Testis (tissue), 3 donors: ENCODE measurements around the gene CREB3L1. TPM values are rescaled to one million over a fixed set of nuclear protein-coding genes. Genes with fewer than 3 reads are reported as not detected.
A peak's percentile ranks its signal among the peaks of the same experiment; 100 is the strongest.

Experiments
- DNase-seq: peaks from one replicate; pipeline ENCODE4 v3.0.0-alpha.2; 2019
- H3K27ac ChIP-seq, 2 donors: fragments of 200-600 bp; sonication (generic); one replicate each; pipeline ENCODE4 v1.5.1; 2019
- H3K27me3 ChIP-seq: fragments of 200-600 bp; sonication (generic); one replicate; pipeline ENCODE4 v1.5.1; 2019
- H3K36me3 ChIP-seq: fragments of 200-600 bp; sonication (generic); one replicate; pipeline ENCODE4 v1.5.1; 2017; ENCODE audit warnings: low read depth; ENCODE audit errors: missing control alignments
- H3K4me1 ChIP-seq: fragments of 200-600 bp; sonication (generic); one replicate; pipeline ENCODE4 v1.5.1; 2019
- H3K4me3 ChIP-seq, 2 donors: fragments of 200-600 bp; sonication (generic); one replicate each; pipeline ENCODE4 v1.5.1; 2017 to 2019
- H3K9me3 ChIP-seq: fragments of 200-600 bp; sonication (generic); one replicate; pipeline ENCODE4 v1.5.1; 2017
- POLR2A ChIP-seq: fragments of 450-650 bp; IDR thresholded peaks from one replicate; pipeline ENCODE4 v1.6.1; 2017; ENCODE audit warnings: antibody characterized with exemption, mild to moderate bottlenecking, moderate library complexity
- WGBS, 2 donors: methylation state at CpG; one replicate each; pipeline ENCODE4 v1.1.5; 2018; 5-methylcytosine and 5-hydroxymethylcytosine counted together
- intact Hi-C: fragments of 100-400 bp; cut with DNase I; formaldehyde crosslinking; loops from one replicate; pipeline ENCODE4 v1.15.1; 2023; ENCODE audit warnings: low total_unique reads
- polyA plus RNA-seq: library from polyadenylated mRNA; stranded (reverse); fragments of 350-450 nt; fragmentation: Illumina TruSeq; extraction: RNeasy Lipid Tissue Mini Kit (QIAGEN cat#74804); gene quantifications from one replicate; pipeline ENCODE4 v1.2.3, GENCODE V29; 2014; ENCODE audit warnings: low read depth, low replicate concordance; ENCODE audit not compliant: insufficient read depth
- total RNA-seq, 2 donors: library from RNA; depleted of rRNA; stranded (reverse); fragments of >200 nt; gene quantifications; one replicate each; pipeline ENCODE4 v1.2.3, GENCODE V29; 2016
- TF ChIP-seq, protein P1 (sequence below), 3 experiments: fragments of 450-650 bp in 2 of 3; fragments of 200-600 bp in 1 of 3; sonication (generic) in 1 of 3; IDR thresholded peaks; one replicate each; pipeline ENCODE4 v1.5.1; 2016 to 2019; ENCODE audit warnings: antibody characterized with exemption in 3 of 3, mild to moderate bottlenecking in 2 of 3, moderate library complexity in 1 of 3

Gene CREB3L1
- total and polyA plus RNA-seq, 3 donors from 2014 or later = 5.2 to 19.2 (median 8.1) TPM

DNA sequence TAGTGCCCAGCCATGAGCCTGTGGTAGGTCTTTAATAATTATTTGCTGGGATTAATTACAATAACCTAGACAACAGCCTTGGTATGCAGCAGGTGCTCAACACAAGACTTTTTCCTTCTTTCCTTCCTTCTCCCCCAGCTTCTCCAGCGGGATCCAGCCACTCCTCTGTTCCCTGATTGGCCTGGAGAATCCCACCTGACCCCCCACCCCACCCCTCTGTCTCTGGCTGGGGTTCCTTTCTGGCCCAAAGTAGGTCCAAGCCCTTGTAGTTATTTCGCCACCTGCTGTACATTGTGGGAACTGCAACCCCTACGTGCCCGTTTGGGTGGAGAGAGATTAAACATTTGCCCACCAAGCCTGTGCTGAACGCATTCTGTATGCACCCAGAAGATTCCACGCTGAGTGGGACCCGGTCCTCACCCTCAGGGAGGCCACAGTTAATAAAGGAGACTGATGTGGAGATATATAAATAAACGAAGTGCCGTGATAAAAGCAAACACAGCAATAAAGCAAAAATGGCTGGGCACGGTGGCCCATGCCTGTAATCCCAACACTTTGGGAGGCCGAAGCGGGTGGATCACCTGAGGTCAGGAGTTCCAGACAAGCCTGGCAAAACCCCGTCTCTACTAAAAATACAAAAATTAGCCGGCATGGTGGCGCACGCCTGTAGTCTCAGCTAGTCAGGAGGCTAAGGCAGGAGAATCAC, 37.7 kb downstream of the CREB3L1 start:
- H3K4me1 ChIP-seq = peaks cover 8% of the 10 kb centered on the region
- no peaks in the 10 kb centered on the region for H3K36me3 ChIP-seq
- intact Hi-C loops = no loop called here
- DNase-seq = peak; percentile 80
- H3K27ac ChIP-seq = no peak overlapping the region
- H3K9me3 ChIP-seq = no peaks in the 10 kb centered on the region
- WGBS, 2 donors = 52 to 57% methylated on average over 16 of the region's 16 CpGs
- no peak for TF ChIP-seq POLR2A
- TF ChIP-seq, protein P1, sequence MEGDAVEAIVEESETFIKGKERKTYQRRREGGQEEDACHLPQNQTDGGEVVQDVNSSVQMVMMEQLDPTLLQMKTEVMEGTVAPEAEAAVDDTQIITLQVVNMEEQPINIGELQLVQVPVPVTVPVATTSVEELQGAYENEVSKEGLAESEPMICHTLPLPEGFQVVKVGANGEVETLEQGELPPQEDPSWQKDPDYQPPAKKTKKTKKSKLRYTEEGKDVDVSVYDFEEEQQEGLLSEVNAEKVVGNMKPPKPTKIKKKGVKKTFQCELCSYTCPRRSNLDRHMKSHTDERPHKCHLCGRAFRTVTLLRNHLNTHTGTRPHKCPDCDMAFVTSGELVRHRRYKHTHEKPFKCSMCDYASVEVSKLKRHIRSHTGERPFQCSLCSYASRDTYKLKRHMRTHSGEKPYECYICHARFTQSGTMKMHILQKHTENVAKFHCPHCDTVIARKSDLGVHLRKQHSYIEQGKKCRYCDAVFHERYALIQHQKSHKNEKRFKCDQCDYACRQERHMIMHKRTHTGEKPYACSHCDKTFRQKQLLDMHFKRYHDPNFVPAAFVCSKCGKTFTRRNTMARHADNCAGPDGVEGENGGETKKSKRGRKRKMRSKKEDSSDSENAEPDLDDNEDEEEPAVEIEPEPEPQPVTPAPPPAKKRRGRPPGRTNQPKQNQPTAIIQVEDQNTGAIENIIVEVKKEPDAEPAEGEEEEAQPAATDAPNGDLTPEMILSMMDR (IDR thresholded peaks at IDR 0.05) = peak; percentile 64 to 94 (median 84)
- H3K4me3 ChIP-seq = no peak overlapping the region
- H3K27me3 ChIP-seq = no peaks in the 10 kb centered on the region

DNA sequence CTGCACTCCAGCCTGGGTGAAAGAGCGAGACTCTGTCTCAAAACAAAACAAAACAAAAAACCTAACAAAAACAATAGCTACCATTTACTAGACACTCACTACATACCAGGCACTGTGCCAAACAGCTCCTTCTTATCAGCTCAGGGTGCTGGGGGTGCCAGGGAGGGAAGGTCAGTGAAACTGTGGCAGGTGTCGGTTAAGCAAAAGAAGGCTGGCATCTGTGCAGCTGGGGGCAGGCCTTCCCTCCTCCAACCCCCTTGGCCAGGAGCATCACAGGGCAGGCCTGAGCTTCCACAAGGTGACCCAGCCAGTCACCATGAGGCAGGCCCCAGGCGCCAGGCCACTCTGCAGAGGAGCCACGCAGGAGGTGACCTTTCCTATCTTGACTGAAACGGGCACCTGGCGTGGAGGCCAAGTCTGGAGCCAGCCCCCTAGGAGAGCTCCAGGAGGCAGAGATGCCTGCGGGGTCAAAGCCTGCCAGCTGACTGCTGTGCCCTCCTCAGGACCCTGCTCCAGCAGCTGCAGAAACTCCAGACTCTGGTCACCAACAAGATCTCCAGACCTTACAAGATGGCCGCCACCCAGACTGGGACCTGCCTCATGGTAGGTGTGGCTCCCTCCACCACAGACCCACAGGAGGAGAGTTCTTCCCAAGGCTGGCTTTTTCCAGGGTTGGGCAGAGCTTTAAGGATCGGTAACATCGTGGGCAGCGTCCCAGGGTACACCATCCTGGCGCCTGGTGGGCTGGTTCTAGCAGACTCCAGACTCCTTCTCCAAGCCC, 38.5 kb downstream of the CREB3L1 start:
- 75 to 83% methylated on average over 7 to 10 of the region's 12 CpGs for WGBS, 2 donors
- H3K27me3 ChIP-seq = no peaks in the 10 kb centered on the region
- no peaks in the 10 kb centered on the region for H3K9me3 ChIP-seq
- peaks cover 8% of the 10 kb centered on the region for H3K4me1 ChIP-seq
- no peaks in the 10 kb centered on the region for H3K36me3 ChIP-seq
- H3K4me3 ChIP-seq = no peak overlapping the region
- no peak for TF ChIP-seq POLR2A
- TF ChIP-seq, protein P1 (IDR thresholded peaks at IDR 0.05) = no peak
- DNase-seq = peak; percentile 76
- intact Hi-C loops = no loop called here
- no peak overlapping the region for H3K27ac ChIP-seq

DNA sequence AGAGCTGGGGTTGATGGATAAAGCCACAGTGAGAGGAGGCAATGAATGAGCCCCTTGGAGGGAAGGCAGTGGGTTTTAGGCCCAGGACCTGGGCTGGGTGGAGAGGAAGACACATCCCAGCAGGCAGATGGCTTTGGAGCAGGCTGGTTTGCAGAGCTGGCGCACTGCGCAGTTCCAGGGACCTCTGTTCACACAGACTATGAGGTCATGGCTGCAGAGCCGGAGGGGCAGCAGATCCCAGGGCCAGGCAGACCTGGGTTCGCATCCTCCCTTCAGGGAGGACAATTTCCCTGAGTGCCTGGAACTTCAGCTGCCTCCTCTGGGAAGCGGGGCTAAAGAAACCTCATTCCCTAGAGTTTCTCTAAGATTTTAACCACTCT, 41.6 kb downstream of the CREB3L1 start:
- Histone ChIP-seq H3K4me1 (peaks cover 8% of the 10 kb centered on the region), H3K27me3 (no peaks in the 10 kb centered on the region), H3K4me3 (no peak overlapping the region), H3K27ac (no peak overlapping the region), H3K9me3 (no peaks in the 10 kb centered on the region), H3K36me3 (no peaks in the 10 kb centered on the region)
- WGBS, 2 donors = 96 to 97% methylated on average over 3 to 5 of the region's 5 CpGs
- intact Hi-C loops = no loop called here
- no peak for DNase-seq
- TF ChIP-seq, protein P1 (IDR thresholded peaks at IDR 0.05) = no peak
- no peak for TF ChIP-seq POLR2A

DNA sequence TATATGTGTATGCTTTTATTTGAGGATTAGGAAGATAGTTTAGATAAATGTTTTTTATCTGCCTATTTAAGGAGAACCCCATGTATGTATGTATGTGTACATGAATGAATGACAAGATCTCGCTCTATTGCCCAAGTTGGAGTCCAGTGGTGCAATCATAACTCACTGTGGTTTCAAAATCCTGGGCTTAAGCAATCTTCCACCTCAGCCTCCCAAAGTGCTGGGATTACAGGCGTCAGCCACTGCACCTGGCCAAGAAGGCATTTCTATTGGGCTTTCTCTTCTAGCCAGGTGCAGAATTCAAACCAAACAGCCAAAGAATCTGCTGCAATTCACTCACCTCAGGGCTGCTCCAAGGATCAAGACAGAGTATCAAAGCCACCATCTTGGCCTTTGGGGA, 44.3 kb downstream of the CREB3L1 start:
- no peak overlapping the region for H3K4me3 ChIP-seq
- no peaks in the 10 kb centered on the region for H3K9me3 ChIP-seq
- H3K36me3 ChIP-seq = no peaks in the 10 kb centered on the region
- intact Hi-C loops = no loop called here
- no peaks in the 10 kb centered on the region for H3K4me1 ChIP-seq
- no peak overlapping the region for H3K27ac ChIP-seq
- WGBS, 2 donors = 83 to 98% methylated on average over 2 of the region's 2 CpGs
- no peak for DNase-seq
- TF ChIP-seq POLR2A = no peak
- TF ChIP-seq, protein P1 (IDR thresholded peaks at IDR 0.05) = no peak
- no peaks in the 10 kb centered on the region for H3K27me3 ChIP-seq
